GM12874 (cell line): ENCODE measurements around the gene SLC2A1.

ENCODE experiments used
- CTCF ChIP-seq: IDR thresholded peaks from 2 replicates; pipeline ENCODE4 v1.5.1; 2011; ENCODE audit warnings: low read depth, mild to moderate bottlenecking, control low read depth, low read length, moderate library complexity; ENCODE audit not compliant: insufficient read depth

SLC2A1 gene

GRCh38 chr1:42922687-42923366 is 35.8 kb downstream of the SLC2A1 start:
- TF ChIP-seq CTCF = peak; percentile 83

DNA sequence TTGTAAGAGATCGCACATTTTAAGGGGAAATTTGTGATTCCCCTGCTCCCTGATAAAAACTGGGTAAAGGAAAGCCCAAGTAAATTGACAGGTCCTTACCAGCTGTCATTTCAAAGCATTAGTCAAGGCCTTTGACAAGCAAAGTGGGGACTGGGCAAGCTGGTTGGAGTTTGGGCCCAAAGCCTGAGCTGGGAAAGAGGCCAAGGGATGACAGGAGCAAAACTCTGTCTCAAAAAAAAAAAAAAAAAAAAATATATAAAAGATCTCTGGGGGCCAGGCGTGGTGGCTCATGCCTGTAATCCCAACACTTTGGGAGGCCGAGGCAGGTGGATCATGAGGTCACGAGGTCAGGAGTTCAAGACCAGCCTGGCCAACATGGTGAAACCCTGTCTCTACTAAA is 36.9 kb downstream of the SLC2A1 start:
- TF ChIP-seq CTCF = no peak

- TF ChIP-seq CTCF = no peak
These were observed 41.5 kb downstream of the SLC2A1 start for GRCh38 chr1:42917241-42917495.

DNA sequence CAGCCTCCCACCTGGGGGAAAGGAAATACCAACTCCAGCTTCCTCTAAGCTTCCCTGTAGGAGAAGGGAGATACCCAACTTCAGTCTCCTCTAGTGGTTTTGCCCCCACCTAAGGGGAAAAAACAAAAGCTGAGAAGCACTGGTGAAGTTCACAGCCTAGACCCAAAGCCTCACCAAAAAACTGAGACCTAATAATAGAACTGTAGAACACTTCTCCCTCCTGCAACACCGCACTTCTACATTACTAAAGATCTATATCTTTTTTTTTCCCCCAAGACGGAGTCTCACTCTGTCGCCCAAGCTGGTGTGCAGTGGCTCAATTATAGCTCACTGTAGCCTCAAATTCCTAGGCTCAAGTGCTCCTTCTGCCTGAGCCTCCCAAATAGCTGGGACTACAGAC is 43.2 kb downstream of the SLC2A1 start:
- no peak for TF ChIP-seq CTCF

DNA sequence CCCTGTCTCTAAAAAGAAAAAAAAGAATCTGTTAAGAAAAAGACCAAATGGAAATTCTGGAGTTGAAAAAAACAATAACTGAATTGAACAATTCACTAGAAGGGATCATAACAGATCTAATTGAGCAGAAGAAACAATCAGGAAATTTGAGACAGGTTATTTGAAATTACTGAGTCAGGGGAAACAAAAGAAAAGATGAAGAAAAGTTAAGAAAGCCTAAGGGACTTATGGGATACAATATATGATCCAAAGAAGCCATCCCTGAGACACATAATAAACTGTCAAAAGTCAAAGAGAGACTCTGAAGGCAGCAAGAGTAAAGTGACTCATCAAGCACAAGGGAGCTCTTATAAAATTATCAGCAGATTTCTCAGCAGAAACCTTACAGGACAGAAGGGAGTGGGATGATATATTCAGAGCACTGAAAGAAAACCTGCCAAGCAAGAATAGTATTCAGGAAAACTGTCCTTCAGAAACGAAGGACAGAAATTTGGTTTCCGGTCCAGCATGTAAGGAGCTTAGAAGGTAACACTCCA is 44.5 kb downstream of the SLC2A1 start:
- TF ChIP-seq CTCF = no peak

GRCh38 chr1:42913426-42914091 is 45.1 kb downstream of the SLC2A1 start:
- peak; percentile 71 for TF ChIP-seq CTCF

- no peak for TF ChIP-seq CTCF
These were observed 47.7 kb downstream of the SLC2A1 start for GRCh38 chr1:42910985-42911384.
